ENCODE measurements around the gene ZNF8.

- no peak for TF ChIP-seq EZH2 (IDR thresholded peaks at IDR 0.05; ENCODE audit: low read depth)
- no peak for TF ChIP-seq CTCF (conservative IDR thresholded peaks at IDR 0.05)
Measured at GRCh38 chr19:58351558-58351878, 72.8 kb downstream of the ZNF8 start.

Measured in PC-9 (cell line).